HG03060 (cell line): ENCODE data around the gene MRPL14.

Experiments
- ATAC-seq: cut with Tn5 transposase; IDR thresholded peaks from one replicate; pipeline ENCODE4 v1.9.1; 2021; ENCODE audit warnings: low read depth, moderate number of reproducible peaks; ENCODE audit not compliant: unreplicated experiment

The MRPL14 gene

GRCh38 chr6:44127186-44128019 is at the start of gene MRPL14, which contains the start of gene TMEM63B:
TSS of gene MRPL14 (minus strand) at chr6:44127452. CDS start at chr6:44116611, 10,841 bp downstream.
TSS of gene TMEM63B (plus strand) at chr6:44127554. CDS start at chr6:44134585, 7,031 bp downstream.
- ATAC-seq: no peak

GRCh38 chr6:44176130-44176761 is 49.0 kb upstream of the MRPL14 start:
- ATAC-seq: no peak

GRCh38 chr6:44172731-44173500 is 45.7 kb upstream of the MRPL14 start:
- no peak for ATAC-seq

DNA sequence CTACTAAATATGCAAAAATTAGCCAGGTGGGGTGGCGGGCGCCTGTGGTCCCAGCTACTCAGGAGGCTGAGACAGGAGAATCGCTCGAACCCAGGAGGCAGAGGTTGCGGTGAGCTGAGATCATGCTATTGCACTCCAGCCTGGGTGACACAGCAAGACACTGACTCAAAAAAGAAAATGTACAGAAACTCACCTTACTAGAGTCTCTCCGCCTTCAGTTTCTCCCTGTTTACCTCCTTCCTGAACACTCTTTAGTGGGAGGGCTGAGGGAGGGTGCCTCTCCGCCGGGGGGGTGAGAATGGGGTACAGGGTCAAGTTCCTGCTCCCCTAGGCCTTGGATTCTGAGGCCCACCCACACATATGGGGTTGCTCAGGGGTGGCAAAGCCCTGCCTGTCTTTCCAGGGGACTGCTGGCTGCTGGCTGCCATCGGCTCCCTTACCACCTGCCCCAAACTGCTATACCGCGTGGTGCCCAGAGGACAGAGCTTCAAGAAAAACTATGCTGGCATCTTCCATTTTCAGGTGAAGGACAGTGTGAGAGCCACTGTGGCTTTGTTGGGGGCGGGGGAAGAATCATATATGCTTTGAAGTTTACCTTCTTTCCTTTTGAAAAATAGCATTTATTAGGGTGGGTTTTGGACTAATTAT is 44.8 kb upstream of the MRPL14 start:
- no peak for ATAC-seq

DNA sequence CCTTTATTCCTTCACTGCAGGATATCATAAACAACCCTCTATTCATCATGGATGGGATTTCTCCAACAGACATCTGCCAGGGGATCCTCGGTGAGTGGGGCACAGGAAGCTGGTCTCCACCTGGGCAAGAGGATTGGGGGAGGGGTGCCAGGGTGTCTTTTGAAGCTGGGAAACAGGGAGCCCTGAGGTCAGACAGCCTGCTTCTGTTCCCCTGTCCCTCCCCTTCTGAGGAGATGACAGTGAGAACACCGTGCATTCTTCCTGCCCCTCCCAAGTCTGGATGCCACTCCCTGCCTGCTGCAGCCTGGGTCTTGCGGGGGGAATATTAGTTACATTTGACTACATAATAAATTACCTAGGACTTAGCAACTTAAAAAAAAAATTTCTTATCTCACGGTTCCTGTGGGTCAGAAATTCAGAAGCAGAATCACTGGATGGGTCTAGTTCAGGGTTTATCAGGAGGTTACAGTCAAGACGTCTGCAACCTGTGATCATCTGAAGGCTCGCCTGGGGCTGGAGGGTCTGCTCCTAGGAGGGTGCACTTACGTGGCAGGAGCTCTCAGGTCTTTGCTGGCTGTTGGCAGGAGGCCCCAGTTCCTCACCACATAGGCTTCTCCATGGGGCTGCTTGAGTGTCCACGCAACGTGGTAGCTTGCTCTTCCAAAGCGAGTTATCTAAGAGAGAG is 42.8 kb upstream of the MRPL14 start:
- no peak for ATAC-seq

DNA sequence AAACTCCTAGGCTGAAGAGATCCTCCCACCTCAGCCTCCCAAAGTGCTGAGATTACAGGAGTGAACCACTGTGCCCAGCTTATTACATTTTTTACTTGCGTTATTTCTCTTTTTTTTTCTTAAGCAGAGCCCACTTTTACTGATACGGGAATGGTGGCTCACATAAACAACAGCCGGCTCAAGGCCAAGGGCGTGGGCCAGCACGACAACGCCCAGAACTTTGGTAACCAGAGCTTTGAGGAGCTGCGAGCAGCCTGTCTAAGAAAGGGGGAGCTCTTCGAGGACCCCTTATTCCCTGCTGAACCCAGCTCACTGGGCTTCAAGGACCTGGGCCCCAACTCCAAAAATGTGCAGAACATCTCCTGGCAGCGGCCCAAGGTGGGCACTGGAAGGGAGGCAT is 41.9 kb upstream of the MRPL14 start:
- no peak for ATAC-seq

GRCh38 chr6:44167567-44167966 is 40.3 kb upstream of the MRPL14 start:
- ATAC-seq: no peak

DNA sequence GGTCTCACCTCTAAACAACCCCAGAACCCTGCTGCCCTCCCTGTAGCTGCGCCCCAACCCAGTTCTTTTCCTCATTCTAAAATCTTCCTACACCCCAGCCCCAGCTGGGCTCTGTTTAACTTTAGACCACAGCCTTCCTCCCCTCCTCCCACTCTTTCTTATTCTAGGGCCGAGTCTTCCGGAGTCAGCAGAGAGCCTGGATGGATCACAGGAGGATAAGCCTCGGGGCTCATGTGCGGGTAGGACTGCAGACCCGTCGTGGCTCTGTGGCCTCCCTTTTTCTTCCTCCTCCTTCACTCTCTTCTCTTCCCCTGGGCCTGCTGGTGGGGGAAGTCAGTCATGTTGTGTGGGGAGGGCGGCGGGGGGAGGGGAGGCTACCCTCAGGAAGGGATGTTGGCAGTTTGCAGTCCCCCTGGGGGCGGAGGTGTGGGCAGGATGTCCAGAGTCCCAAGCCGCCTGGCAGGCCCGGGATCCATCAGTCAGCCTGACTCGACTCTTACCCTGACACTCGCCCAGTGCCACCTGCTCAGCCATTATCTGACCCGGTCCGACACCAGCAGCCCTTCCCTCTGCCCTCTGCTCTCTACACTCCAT is 39.4 kb upstream of the MRPL14 start:
- no peak for ATAC-seq

DNA sequence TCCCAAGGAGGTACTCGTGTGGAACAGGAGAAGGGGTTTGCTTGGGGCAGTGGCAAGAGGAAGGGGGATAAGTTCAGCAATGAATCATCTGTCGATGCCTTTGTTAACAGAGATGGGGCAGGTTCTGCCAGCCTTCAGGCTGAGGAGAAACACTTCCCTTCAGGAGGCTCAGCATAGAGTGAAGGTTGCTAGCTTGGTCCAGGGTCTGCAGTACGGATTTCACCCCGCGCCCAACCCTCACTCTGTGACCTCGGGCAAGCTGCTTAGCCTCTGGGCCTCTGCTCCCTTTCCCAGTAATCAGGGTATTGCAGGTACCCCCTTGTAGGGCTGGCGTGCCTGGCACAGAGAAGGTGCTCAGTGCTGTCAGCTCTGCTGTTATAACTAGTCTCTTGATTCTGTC is 38.9 kb upstream of the MRPL14 start:
- no peak for ATAC-seq

- ATAC-seq: no peak
Observed at GRCh38 chr6:44162876-44163625, 35.8 kb upstream of the MRPL14 start.

GRCh38 chr6:44161997-44162338 is 34.7 kb upstream of the MRPL14 start:
- ATAC-seq: no peak

DNA sequence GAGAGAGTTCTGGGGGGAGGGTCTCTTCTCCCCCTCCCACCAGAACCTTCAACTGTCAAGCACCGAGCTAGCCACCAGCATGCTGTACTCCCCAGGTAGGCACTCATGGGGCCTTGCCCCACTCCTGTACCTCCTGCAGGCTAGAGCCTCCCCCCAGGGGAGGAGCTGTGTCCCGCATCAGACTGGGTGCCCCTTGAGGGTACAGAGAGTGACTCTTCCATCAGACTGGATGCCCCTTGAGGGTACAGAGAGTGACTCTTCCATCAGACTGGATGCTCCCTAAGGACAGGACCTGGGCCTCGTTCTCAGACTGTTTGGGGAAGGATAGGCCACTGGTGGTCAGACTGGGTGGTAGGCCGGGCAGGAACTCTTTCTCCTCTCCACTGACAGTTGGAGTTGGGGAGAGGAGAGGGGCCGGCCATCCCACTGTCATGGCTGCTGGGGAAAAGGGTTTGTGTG is 31.5 kb upstream of the MRPL14 start, which contains the start of gene CAPN11:
Gene CAPN11, plus strand, starts transcription at position 51 of the 459 bp plus-strand sequence. Its CDS starts 29 bp downstream, at position 80.
- no peak for ATAC-seq

GRCh38 chr6:44157152-44157521 is 29.9 kb upstream of the MRPL14 start:
- no peak for ATAC-seq

- no peak for ATAC-seq
Observed at GRCh38 chr6:44156494-44157151, 29.4 kb upstream of the MRPL14 start.

- no peak for ATAC-seq
Observed at GRCh38 chr6:44154067-44154466, 26.8 kb upstream of the MRPL14 start.

GRCh38 chr6:44152533-44152932 is 25.3 kb upstream of the MRPL14 start:
- ATAC-seq: no peak

- ATAC-seq: no peak
Observed at GRCh38 chr6:44152109-44152461, 24.8 kb upstream of the MRPL14 start.

- ATAC-seq: no peak
Observed at GRCh38 chr6:44151348-44152108, 24.3 kb upstream of the MRPL14 start.
